OCI-LY1 (cell line): ENCODE data around the gene MYO3B.

ENCODE experiments used
- EZH2 ChIP-seq: fragments of 200-600 bp; sonication (generic), shearing (Covaris generic); IDR thresholded peaks from 2 replicates; pipeline ENCODE4 v1.8.0; 2017; ENCODE audit warnings: borderline replicate concordance, mixed run types, mild to moderate bottlenecking, antibody characterized with exemption, low read length, moderate library complexity, mixed read lengths
- TF ChIP-seq, protein P1 (sequence below): fragments of 200-600 bp; sonication (generic), shearing (Covaris generic); IDR thresholded peaks from 2 replicates; pipeline ENCODE4 v1.5.1; 2017; ENCODE audit warnings: mild to moderate bottlenecking, antibody characterized with exemption, low read length, moderate library complexity, mixed read lengths

DNA sequence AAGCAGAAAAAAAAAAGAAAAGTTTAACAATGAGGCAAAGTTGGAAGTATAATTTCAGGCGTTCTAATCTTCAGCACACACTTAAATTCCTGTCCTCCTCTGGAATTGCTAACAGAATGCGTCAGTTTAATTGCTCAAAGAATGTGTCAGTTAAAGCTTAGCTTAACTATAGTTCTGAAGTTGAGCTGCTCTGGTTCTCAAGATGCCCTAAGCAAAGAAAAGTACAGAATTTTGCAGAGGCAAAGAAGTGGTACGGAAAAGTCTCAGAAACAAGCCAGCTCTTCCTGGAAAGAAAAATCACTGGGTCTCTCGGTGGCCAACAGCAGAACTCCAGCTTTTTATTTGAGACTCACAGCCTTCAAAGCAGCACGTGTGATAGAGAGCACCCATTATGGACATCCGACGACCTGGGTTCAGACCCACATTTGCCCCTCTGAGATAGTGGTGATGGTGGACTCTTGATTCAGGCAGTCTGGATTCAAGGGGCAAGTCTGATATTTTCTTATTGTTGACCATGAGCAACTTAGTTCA, 22.2 kb upstream of the MYO3B start:
- TF ChIP-seq, protein P1, sequence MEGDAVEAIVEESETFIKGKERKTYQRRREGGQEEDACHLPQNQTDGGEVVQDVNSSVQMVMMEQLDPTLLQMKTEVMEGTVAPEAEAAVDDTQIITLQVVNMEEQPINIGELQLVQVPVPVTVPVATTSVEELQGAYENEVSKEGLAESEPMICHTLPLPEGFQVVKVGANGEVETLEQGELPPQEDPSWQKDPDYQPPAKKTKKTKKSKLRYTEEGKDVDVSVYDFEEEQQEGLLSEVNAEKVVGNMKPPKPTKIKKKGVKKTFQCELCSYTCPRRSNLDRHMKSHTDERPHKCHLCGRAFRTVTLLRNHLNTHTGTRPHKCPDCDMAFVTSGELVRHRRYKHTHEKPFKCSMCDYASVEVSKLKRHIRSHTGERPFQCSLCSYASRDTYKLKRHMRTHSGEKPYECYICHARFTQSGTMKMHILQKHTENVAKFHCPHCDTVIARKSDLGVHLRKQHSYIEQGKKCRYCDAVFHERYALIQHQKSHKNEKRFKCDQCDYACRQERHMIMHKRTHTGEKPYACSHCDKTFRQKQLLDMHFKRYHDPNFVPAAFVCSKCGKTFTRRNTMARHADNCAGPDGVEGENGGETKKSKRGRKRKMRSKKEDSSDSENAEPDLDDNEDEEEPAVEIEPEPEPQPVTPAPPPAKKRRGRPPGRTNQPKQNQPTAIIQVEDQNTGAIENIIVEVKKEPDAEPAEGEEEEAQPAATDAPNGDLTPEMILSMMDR = no peak
- TF ChIP-seq EZH2 = no peak
